Heart left ventricle (tissue), 13 donors: ENCODE results near the gene MCOLN2.

Experiments used
- POLR2A ChIP-seq, 2 donors: fragments of 450-650 bp; IDR thresholded peaks; one replicate each; pipeline ENCODE4 v1.6.1; 2017; ENCODE audit warnings: antibody characterized with exemption in 2 of 2, mild to moderate bottlenecking in 2 of 2, moderate library complexity in 2 of 2
- TF ChIP-seq, protein P1 (sequence below), 12 donors: fragments of 200-600 bp; sonication (generic) in 4 of 12; IDR thresholded peaks; one replicate each; pipeline versions ENCODE4 v1.5.0 to v1.8.0; 2018 to 2022; ENCODE audit warnings: antibody characterized with exemption in 12 of 12, mild to moderate bottlenecking in 5 of 12
- donor health status: ischemic (EF 13 %, LVEDD 7.1; RV severe dilation, severe dysfunction).
- donor health status: DM: no; HTN: yes; CAD: no.
- donor health status: DM: no; HTN: no; CAD: no.
- donor health status: ischemic (EF 25% LVEDD 6.9; RV normal size, moderate dysfunction).
- donor health status: ischemic (EF 25% LVEDD 5.7; RV mildly dilated, moderate dysfunction).
- donor health status: ischemic (EF 35%, LVEDD 5.7; RV mildly dilated, moderate dysfunction).
- donor health status: nonischemic (EF 11% LVEDD 7.7; RV severe dilation, severe dysfunction).
- donor health status: DM: yes; HTN: yes; CAD: no.
- donor health status: PGD.
- donor health status: ischemic (EF 29% LVEDD 5.4; RV normal size, mild dysfunction).
- donor health status: nonischemic (EF 23%, LVEDD 6.1; RV moderate dilation, normal function).

DNA sequence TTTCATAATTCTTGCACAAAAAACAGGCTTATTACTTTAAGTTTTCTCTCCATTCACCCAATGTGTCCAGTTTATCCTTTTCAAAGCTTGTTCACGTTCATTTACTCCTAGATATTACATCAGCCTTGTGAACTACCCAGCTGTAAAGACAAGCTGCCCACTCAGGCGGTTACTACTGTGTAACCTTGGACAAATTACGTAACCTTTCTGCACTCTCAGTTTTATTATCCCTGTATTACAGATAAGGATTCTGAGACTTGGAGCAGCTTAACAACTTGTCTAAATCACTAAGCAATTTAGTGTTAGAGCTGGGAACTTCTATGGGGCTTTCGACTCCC, 83.4 kb downstream of the MCOLN2 start:
- TF ChIP-seq, protein P1, sequence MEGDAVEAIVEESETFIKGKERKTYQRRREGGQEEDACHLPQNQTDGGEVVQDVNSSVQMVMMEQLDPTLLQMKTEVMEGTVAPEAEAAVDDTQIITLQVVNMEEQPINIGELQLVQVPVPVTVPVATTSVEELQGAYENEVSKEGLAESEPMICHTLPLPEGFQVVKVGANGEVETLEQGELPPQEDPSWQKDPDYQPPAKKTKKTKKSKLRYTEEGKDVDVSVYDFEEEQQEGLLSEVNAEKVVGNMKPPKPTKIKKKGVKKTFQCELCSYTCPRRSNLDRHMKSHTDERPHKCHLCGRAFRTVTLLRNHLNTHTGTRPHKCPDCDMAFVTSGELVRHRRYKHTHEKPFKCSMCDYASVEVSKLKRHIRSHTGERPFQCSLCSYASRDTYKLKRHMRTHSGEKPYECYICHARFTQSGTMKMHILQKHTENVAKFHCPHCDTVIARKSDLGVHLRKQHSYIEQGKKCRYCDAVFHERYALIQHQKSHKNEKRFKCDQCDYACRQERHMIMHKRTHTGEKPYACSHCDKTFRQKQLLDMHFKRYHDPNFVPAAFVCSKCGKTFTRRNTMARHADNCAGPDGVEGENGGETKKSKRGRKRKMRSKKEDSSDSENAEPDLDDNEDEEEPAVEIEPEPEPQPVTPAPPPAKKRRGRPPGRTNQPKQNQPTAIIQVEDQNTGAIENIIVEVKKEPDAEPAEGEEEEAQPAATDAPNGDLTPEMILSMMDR (IDR thresholded peaks at IDR 0.05) = no peak
- no peak for TF ChIP-seq POLR2A (IDR thresholded peaks at IDR 0.05)
